HG02885 (cell line): ENCODE measurements around the gene RASGRF1.
A peak's percentile ranks its signal among the peaks of the same experiment; 100 is the strongest.
"Not testable (repeated sequence)": the region's sequence is repeated elsewhere in the genome, so short reads cannot be mapped to it uniquely, and the experiment has no call there.

Experiments used
- ATAC-seq: cut with Tn5 transposase; IDR thresholded peaks from one replicate; pipeline ENCODE4 v1.9.1; 2021; ENCODE audit warnings: mild to moderate bottlenecking; ENCODE audit not compliant: unreplicated experiment, poor library complexity

RASGRF1 gene

DNA sequence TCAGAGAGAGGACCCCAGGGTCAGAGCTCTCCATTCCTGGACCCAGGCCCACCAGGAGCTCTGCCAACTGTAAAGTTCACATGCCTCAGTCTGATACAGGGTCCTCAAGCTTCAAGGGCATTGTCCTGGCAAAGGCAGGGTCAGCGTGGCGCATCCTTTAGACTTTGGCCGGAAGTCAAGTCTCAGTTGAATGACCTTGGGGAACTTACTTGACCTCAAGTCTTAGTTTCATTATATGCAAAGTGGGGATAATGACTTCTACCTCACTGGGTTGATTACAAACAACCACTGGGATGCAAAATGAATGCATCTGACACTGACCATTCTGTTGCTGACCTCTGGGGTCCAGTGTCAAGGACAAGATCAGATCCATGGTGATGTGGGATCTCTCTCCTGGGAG is 75.2 kb downstream of the RASGRF1 start:
- no peak for ATAC-seq

DNA sequence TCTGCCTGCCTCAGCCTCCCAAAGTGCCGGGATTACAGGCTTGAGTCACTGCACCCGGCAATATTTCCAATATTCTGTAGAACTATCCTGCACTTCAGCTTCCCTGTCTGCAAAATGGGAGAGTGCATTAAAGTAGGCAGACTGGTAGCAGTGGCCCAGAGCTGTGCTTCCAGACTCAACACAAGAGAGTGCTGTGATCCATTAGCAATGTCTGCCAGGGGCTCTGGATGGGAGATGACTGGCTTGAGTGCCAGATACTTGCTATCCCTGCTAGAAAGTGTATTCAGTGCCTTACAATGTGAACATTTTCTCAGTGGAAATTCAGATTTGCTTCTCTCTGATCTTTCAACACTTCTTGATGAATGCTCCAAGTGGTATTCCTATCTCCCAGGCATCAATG is 80.3 kb downstream of the RASGRF1 start:
- ATAC-seq = no peak

DNA sequence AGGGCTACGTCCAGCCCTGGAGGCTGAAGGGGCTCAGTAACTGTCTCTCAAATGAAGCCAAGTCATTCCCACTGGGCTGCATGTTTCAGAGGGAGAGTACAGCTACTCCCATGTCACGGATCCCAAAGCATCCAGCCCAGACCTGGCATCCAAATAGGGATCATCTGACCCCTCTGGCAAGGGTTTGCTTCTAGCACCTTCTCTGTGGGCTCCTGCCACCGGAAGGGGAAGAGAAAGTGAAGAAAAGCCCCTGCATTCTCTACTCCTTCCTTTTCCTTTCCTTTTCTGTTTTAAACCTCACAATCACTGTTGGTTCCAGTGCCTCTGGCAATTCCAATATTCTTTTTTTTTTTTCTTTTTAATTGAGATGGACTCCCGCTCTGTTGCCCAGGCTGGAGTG is 81.2 kb downstream of the RASGRF1 start:
- no peak for ATAC-seq

DNA sequence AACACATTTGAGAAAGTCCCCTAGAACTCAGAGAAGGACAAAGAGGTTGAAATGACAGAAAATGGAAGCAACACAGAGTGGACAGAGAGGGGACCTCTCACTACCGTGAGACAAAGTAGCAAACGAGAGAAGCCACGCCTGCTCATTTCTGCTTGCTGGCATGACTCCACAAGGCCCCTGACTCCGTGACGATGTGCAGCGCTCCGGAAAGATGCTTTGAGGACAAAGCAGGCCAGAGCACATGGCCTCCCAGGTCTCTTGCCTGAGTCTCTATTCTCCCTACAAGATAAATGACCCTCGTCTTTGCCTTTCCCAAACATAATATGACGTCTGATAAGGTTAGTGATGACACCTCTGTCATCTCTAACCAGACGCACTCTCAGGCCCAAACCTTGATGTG is 81.9 kb downstream of the RASGRF1 start:
- ATAC-seq = no peak

GRCh38 chr15:79007066-79007465 is 83.5 kb downstream of the RASGRF1 start:
- ATAC-seq = no peak

DNA sequence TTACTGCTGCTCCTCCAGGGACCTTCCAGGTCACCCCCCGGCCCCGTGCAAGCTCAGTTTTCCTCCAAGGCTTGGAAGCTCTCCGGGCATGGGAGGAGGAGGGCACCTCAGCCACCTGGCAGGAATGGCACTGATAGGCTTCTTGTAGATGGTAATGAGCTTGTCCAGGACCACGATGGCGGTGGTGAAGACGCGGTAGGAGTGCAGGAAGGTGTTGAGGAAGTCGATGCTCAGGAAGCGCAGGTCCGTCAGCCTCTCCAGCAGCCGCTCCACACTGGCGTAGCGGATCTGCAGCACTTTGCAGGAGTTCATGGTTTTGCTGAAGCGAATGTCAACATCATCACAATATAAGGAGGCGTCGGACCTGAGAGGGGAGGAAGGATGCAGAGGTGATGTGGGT is 84.5 kb downstream of the RASGRF1 start:
- no peak for ATAC-seq

DNA sequence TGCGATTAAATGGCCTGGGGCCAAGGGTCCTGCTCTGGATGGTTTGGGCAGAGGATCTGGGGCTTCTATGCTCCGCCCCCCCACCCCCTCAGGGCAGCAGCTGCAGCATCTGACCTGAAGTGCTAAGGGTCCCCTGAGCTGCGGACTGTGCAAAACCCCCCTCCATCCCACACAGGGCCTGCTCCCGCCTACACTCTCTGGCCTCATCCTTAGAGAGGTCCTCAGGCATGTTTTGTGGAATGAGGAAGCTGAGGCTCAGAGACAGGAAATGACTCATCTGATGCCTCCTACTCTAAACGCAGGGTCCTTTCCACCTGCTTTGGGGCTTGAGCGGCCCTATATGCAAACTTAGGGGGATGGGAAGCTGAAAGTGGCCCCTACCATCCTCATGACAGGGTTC is 86.2 kb downstream of the RASGRF1 start:
- ATAC-seq = peak; percentile 93

DNA sequence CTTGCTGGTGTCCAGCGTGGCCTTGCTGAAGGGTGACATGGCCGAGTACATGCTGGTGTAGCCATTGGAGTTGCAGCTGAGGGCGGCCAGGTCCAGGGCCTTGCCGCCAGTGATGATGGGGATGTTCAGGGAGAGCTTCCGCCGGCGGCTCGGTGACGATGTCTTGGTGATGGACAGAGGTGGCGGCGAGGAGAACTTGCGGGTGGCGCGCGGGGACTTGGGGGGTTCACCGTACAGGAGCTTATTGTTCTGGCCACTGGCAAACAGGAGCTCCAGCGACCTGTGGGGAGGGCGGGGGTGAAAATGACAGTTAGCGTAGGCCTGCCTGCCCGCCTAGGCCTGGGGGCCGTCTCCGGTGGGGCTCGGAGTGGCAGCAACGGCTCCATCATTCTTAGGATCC is 86.7 kb downstream of the RASGRF1 start:
- no peak for ATAC-seq

DNA sequence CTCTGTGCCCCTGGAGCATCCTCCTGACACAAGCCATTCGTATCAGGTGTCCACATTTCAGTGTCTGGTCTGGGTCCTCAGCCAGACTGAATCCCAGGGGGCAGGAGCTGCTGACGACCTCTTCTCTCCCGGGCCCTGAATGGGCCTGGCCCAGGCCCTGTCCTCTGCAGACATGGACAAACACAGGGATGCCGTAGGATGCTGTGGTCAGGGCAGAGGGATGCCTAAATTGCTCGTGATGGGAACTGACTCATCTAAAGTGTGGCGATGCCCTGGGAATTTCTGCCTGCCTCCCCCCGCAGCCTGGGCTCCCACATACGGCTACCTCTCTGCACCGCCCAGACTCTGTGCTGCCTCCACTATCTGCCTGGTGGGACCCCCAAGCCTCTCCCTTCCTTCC is 87.3 kb downstream of the RASGRF1 start:
- no peak for ATAC-seq

DNA sequence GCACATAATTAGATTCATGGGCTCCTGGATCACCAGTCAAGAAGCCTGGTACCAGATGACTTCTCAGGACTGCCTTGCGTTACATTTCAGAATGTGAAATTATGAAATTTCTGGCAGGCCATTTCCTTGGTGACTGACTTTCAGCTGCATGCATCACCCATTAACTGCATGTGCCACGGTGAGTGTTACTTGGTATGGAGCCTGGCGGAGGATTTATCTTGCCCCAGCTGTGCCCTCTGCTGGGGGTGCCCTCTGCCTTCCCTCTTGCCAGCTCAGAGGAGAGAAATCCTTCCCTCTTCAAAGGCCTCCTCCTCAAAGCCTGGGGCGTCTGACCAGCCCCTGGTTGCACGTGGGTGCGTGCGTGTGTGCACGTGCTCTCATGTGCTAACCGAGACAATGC is 88.0 kb downstream of the RASGRF1 start:
- ATAC-seq = no peak

DNA sequence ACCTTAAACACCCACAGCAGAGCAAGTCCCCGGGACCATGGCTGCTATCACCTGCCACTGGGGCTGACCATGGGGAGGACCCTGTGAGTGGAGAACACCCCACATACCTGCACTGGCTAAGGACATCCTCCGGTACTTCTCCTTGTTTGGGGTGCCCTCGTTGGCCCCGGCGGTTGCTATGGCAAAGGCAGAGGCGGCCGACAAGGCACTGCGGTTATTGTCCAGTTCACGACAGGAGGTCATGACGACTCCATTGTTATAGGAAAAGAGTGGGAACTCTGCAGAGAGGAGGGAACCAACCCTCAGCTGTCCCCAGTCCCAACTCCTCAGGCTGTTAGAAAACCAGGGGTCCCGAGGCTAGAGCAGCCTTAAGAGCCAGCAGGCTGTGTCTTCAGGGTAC is 90.9 kb downstream of the RASGRF1 start:
- no peak for ATAC-seq

- no peak for ATAC-seq
Measured at GRCh38 chr15:78998526-78998925, 92.1 kb downstream of the RASGRF1 start.

DNA sequence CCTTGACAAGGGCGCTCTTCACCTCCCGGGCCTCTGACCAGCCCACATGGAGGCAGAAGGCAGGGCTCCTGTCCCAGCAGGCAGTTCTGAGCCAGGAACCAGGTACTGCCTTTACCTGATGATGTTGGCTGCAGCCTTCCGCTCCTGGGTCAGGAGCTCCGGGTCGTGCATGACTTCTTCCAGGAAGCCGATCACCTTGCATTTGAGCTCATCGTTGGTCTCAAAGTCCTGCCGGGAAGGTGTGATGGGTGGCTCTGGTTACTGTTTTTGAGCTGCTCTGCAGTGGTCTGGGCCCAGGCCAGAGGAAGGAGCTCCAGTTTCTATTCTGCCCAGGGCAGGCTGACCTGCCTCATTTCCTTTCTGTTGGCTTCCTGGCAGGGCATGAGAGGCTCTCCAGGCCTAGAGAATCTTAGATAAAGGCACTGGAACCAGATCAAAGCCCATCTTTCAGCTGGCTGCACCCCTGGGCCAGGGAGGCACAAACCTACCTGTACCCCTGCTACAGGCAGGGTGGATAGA is 92.5 kb downstream of the RASGRF1 start:
- ATAC-seq = no peak

- no peak for ATAC-seq
Measured at GRCh38 chr15:78996894-78997275, 93.7 kb downstream of the RASGRF1 start.

GRCh38 chr15:78995921-78996893 is 94.4 kb downstream of the RASGRF1 start:
- no peak for ATAC-seq

GRCh38 chr15:78995161-78995560 is 95.4 kb downstream of the RASGRF1 start:
- not testable (repeated sequence) for ATAC-seq

GRCh38 chr15:78993931-78994530 is 96.5 kb downstream of the RASGRF1 start:
- ATAC-seq = no peak

DNA sequence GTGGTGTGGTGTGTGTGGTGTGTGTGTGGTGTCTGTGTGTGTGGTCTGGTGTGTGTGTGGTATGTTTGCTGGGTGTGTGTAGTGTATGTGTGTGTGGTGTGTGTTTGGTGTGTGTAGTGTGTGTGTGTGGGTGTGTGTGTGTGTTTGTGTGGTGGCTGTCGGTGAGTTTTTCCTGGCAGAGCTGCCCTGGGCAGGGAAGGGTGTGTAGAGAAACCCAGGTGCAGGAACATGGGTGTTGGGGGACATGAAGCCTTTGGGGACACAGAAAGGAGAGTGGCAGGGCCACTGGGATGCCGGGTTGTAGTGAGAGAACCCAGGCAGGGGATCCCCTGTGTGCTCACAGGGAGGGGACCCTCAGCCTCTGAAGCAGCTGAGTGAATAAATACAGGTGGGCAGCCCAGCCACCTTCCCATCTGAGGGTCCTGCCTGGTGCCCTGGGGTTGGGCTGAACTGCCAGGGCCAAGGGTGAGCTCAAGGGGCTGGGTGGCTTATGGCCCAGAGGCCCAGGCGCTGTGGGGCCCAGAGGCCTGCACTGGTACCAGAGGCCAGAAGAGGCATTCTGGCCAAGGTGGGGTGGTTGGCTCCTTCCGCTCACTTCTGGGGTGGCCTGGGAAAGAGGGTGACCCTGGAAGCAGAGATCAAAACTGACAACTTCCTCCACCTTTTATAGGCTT is 97.2 kb downstream of the RASGRF1 start:
- no peak for ATAC-seq

DNA sequence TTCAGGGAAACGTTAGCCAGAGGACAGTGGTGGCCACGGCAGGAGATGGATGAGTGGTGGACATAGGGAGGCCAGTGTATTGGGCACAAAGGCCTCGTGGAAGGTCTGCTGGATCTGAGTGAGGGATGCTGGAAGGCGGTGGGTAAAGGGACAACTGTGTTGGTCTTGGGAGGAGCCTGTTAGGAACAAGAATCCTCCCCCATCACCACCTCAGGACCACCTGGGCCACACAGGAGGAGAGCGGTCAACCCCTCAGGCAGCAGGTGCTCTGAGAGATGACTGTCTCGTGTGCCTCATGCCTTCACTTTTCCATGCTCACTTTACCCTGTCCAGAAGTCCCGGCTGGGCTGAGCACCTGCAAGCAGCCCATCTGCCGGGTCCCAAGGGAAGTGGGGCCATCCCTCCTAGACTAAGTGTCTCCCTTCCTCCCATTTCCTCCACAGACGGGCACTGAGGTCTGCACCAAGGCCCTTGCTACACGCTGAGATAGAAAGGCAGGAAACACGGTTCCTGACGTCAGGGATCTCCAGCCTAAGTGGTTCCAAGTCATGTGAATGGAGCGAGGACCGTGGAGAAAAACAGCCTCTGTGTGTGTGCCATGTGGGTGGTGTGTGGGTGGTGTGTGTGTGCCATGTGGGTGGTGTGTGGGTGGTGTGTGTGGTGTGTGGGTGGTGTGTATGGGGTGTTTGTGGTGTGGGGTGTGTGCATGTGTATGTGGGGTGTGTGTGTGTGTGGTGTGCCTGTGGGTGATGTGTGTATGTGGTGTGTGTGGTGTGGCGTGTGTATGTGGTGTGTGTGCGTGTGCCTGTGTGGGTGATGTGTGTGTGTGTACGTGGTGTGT is 97.9 kb downstream of the RASGRF1 start:
- no peak for ATAC-seq

GRCh38 chr15:78991879-78992278 is 98.7 kb downstream of the RASGRF1 start:
- no peak for ATAC-seq
